Measurements from ENCODE around the gene CCNI.

The CCNI gene

GRCh38 chr4:77028246-77028645 lies 47.5 kb downstream of the CCNI start:
- FAIRE-seq (no peak), DNase-seq (ENCODE audit: insufficient read length, low spot score) (no peak)
- TF ChIP-seq CTCF (IDR thresholded peaks at IDR 0.05; ENCODE audit: insufficient read depth, missing control alignments), result no peak

- no peak for DNase-seq (ENCODE audit: insufficient read length, low spot score)
- no peak for FAIRE-seq
- TF ChIP-seq CTCF (IDR thresholded peaks at IDR 0.05; ENCODE audit: insufficient read depth, missing control alignments), result no peak
These were observed 49.5 kb downstream of the CCNI start for GRCh38 chr4:77026322-77026704.

- FAIRE-seq, result no peak
- DNase-seq (ENCODE audit: insufficient read length, low spot score), result no peak
- TF ChIP-seq CTCF (IDR thresholded peaks at IDR 0.05; ENCODE audit: insufficient read depth, missing control alignments), result no peak
These were observed 50.0 kb downstream of the CCNI start for GRCh38 chr4:77025643-77026321.

- DNase-seq (ENCODE audit: insufficient read length, low spot score) (no peak), FAIRE-seq (no peak)
- TF ChIP-seq CTCF (IDR thresholded peaks at IDR 0.05; ENCODE audit: insufficient read depth, missing control alignments), result no peak
These were observed 51.9 kb downstream of the CCNI start for GRCh38 chr4:77023920-77024319.

- no peak for TF ChIP-seq CTCF (IDR thresholded peaks at IDR 0.05; ENCODE audit: insufficient read depth, missing control alignments)
- DNase-seq (ENCODE audit: insufficient read length, low spot score), result no peak
- no peak for FAIRE-seq
These were observed 53.1 kb downstream of the CCNI start for GRCh38 chr4:77022560-77023179.

- no peak for FAIRE-seq
- TF ChIP-seq CTCF (IDR thresholded peaks at IDR 0.05; ENCODE audit: insufficient read depth, missing control alignments), result no peak
These were observed 54.1 kb downstream of the CCNI start for GRCh38 chr4:77021614-77022089.

GRCh38 chr4:77020017-77020416 lies 55.8 kb downstream of the CCNI start:
- FAIRE-seq (no peak), DNase-seq (ENCODE audit: insufficient read length, low spot score) (no peak)
- TF ChIP-seq CTCF (IDR thresholded peaks at IDR 0.05; ENCODE audit: insufficient read depth, missing control alignments), result no peak

More at GRCh38 chr4:77021614-77022089, 54.1 kb downstream of the CCNI start:
- DNase-seq (ENCODE audit: insufficient read length, low spot score), result no peak

Measured in D721Med (cell line).